ENCODE data around the gene FAM72A. TPM values are rescaled to one million over a fixed set of nuclear protein-coding genes. Genes with fewer than 3 reads are reported as not detected.
"Not testable (repeated sequence)": the region's sequence is repeated elsewhere in the genome, so short reads cannot be mapped to it uniquely, and the experiment has no call there.

FAM72A gene
- total RNA-seq, 1 donor from 2014 or later: not detected

DNA sequence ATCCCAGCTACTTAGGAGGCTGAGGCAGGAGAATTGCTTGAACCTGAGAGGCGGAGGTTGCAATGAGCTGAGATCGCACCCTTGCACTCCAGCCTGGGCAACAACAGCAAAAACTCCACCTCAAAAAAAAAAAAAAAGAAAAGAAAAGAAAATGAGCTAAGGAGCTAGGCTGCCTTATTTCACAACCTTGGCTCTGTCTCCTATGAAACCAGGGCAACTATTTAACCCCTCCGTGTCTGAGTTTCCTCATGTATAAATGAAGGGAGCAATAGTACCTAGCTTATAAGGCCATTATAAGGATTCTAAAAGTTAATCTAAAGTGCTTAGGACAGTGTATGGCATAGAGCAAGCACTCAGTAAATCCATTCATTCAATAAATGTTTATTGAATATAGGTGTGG, 32.8 kb downstream of the FAM72A start:
- DNase-seq (ENCODE audit: low spot score): not testable (repeated sequence)

DNA sequence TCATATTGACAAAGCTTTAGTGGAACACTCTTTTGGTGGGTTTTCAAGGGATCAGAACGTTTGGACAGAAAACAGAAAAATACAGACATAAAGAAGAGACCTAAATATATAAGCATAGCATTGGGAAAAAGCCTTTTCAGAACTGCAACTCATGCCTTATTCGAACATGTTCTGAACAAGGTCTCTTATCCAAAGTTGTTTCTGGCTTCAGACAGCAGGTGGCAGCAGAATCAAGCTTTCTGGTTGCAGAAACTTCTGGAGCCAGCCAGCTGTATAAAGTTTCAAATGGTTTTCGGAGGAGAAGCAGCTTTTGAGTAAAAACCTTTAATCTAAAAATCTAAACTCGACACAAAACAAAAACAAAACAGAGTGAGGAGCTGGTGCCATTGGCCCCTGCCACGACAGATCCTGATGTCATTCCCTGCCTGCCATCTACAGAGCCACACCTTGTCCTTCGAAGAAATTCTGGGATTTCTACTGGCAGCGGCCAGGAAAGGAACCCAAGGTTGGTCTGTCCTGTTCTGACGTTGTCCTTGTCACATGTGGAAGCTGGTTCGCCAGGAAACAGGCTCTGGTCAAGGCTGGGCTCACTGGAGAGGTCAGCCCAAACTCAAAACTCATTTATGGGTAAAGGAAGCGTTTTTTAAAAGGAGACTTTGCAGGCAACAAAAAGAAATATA, 35.1 kb downstream of the FAM72A start:
- DNase-seq (ENCODE audit: low spot score): not testable (repeated sequence)

DNA sequence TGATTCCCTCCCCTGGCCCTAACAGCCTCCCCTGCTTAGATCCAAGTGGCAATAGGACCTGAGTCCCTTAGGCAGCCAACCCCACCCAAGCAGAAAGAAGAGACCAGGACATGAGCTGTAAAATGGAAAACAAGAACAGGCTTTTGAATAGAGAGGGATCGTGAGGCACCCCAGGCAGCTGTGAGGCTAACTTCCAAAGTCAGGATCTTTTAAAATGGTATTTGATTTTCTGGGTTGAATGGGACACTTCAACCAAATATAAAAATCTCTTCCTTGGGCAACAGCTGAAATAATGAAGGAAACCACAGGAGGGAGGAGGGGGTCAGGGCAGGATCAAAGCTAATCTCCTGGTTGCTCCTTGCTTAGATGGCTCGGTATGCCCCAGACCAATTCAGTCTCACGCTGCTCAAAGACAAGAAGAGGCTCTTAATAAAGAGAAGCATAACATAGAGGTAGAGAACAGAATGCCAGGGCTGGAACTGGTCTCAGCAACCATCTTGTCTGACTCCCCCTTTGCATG, 56.8 kb downstream of the FAM72A start:
- no peak for DNase-seq (ENCODE audit: low spot score)

- no peak for DNase-seq (ENCODE audit: low spot score)
Observed at GRCh38 chr1:206144605-206145004, 58.0 kb downstream of the FAM72A start.

DNA sequence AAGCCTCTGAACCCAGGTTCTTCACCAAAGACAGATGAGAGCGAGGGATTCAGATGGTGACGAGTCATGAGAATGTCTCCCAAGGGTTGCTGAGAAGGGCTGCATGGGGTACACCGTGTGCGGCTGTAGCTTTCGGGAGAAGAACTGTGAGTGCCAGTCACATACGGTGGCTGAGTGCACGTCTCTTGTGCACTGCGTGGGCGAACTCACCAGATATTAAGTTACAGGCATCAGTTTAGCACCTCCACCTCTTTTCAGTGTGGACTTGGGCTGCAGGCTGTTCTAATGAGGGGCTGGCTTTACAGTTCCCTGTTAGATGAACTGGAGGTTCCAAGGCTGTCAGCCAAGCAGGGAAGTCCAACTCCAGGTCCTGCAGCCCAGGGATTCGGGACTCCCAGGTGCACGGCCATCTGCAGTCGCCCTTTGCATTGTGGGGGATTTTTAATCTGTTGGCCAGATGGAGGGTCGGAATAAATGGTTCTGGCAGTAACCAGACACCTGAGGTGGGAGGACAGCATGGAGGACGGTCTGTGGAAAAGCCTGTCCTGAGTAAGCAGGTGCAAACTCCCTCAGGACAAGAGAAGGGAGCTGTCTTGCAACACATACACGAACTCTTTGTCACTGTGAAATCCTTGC, 59.0 kb downstream of the FAM72A start:
- no peak for DNase-seq (ENCODE audit: low spot score)

DNA sequence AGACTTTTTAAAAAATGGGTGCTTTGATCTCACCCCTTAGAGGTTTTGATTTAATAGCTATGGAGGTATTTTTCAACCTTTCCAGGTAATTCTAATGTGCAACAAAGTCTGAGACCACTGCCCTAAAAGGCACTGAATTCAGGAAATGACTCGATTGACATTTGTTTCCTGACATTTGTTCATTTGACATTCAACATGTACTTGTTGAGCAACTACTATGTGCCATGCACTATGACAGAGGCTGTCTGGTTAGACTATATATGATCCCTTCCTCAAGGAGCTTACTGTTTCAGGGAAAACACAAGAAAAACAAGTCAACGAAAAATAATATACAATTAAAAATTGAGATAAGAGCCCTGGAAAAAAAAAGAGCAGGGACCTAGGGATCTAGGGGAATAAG, 59.9 kb downstream of the FAM72A start:
- no peak for DNase-seq (ENCODE audit: low spot score)

GRCh38 chr1:206142011-206142410, 60.6 kb downstream of the FAM72A start:
- DNase-seq (ENCODE audit: low spot score): no peak

DNA sequence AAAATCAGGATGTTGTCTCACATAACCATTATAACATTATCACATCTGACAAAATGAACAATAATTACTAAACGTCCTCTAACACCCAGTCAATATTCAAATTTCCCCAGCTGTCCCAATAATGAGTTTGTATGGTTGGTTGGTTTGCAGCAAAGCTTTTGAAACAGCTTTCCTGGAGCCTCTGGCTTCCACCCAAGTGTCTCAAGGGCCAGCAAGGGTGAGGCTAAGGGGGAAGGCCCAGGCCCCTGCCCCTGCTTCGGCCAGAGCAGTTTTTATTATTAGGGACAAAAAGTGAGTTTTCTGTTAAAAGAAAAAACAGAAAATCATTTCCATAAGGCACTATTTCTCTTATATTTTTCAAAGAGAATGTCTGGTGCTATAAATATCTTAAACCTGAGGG, 66.4 kb downstream of the FAM72A start:
- no peak for DNase-seq (ENCODE audit: low spot score)

Other genes with a start within 250 kb of the FAM72A start
- 11.7 TPM for gene RAB7B, start 199.4 kb downstream of the FAM72A start, total RNA-seq
- 25.3 TPM for gene CTSE, start 178.9 kb downstream of the FAM72A start, total RNA-seq
- gene RHEX, start 149.7 kb downstream of the FAM72A start, total RNA-seq: 27.1 TPM
- not detected for gene AVPR1B, start 85.5 kb downstream of the FAM72A start, total RNA-seq
- gene SRGAP2, start 702 bp upstream of the FAM72A start, total RNA-seq: 58.9 TPM

All from ureter (tissue), 1 donor.